Measurements from ENCODE around the gene PTPRT.

- TF ChIP-seq ZNF274 (IDR thresholded peaks at IDR 0.05; ENCODE audit: low read length) (no peak), ZNF274 (tag by site-specific recombination; IDR thresholded peaks at IDR 0.05; ENCODE audit: borderline replicate concordance) (no peak), ZNF175 (tag by site-specific recombination; IDR thresholded peaks at IDR 0.05) (no peak), SCRT1 (tag by site-specific recombination; IDR thresholded peaks at IDR 0.05; ENCODE audit: borderline replicate concordance) (no peak), PBX3 (CRISPR knock-in tag; IDR thresholded peaks at IDR 0.05) (no peak), ZNF513 (tag by site-specific recombination; IDR thresholded peaks at IDR 0.05) (no peak), ZBTB26 (tag by site-specific recombination; optimal IDR thresholded peaks at IDR 0.05) (no peak), ZSCAN30 (tag by site-specific recombination; IDR thresholded peaks at IDR 0.05) (no peak)
Observed at GRCh38 chr20:43017241-43018030, 172.3 kb downstream of the PTPRT start.
